Left hindlimb (tissue), 1 donor: ENCODE measurements around the gene CUL3.
A peak's percentile ranks its signal among the peaks of the same experiment; 100 is the strongest.

Experiments used
- DNase-seq: peaks from one replicate; pipeline ENCODE4 v3.0.0-alpha.2; 2018

CUL3 gene

DNA sequence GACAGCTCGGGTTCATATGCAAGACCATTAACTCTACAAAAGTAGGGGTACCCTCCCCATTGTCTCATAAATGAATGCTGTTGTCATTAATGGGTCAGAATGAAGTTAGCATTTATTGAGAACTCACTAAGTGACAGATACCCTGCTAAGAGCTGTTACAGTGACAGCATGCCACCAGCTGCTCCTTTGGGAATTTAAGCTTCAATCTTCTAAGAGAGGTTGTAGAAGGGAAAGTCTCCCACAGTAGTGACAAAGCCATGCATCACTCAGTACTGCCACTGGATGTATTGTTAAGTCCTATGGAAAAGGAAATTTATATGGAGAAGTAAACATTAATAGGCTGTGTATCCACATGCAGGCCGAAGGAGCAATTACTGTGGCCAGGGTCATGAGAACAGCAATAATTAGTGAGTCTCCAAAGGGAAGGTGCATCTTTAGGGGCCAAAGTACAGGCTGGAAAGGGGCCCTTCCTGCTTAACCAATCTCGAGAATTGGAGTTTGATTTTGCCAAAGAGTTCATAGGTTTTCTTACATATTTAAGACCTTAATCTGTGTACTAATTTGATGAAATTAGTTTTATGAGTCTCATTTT is 118.8 kb downstream of the CUL3 start:
- DNase-seq = no peak

DNA sequence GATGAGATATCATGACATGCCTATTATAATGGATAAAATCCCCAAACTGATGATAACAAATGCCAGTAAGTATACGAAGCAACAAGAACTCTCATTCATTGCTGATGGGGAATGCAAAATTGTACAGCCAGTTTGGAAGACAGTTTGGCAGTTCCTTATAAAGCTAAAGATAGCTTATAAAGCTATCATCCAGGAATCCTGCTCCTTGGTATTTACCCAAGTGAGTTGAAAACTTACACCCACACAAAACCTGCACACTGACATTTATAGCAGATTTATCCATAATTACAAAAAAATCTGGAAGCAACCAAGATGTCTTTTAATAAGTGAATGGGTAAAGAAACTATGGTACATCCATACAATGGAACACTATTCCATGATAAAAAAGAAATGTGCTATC is 123.8 kb downstream of the CUL3 start:
- DNase-seq = no peak

DNA sequence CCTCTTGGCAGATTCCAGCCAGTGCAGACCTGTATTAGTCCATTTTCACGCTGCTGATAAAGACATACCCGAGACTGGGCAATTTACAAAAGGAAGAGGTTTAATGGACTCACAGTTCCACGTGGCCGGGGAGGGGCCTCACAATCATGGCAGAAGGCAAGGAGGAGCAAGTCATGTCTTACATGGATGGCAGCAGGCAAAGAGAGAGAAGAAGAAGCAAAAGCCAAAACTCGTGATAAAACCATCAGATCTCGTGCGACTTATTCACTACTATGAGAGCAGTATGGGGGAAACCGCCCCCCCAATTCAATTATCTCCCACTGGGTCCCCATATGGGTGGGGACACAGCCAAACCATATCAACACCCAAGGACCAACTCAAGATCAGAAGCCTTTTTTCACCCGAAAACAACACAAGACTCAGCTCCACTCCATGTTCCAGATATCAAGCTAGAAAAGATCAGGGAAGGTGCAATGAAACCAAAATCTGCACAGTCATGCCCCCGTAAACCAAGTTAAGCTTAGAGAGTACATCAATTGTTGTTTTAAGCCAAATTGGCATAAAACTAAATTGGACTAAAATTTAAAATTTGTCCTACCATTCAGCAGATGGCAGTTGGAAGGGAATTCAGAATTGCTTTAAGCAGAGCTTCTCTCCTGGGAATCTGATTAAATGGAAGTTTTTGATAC is 127.6 kb downstream of the CUL3 start:
- DNase-seq = no peak

DNA sequence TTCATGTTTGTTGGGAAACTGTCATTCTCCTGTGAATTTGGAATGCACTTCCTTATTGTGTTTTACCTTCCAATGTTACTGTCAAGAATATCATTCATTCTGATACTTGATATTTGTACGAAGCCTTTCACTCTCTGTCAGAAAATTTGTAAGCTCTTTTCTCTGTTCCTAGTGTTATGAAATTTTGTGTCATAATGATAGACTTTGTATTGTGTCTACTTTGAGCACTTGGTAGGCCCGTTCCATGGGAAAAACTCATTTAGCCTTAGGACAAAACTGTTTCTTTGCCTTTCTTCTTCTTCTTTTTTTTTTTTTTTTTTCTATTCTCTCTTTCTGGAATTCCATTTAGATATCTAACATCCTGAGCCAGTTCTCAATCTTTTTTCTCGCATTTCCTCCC is 131.3 kb downstream of the CUL3 start:
- DNase-seq = no peak

GRCh38 chr2:224449212-224450147 is 135.7 kb downstream of the CUL3 start:
- DNase-seq = no peak

- no peak for DNase-seq
These were observed 136.9 kb downstream of the CUL3 start for GRCh38 chr2:224448236-224448635.

DNA sequence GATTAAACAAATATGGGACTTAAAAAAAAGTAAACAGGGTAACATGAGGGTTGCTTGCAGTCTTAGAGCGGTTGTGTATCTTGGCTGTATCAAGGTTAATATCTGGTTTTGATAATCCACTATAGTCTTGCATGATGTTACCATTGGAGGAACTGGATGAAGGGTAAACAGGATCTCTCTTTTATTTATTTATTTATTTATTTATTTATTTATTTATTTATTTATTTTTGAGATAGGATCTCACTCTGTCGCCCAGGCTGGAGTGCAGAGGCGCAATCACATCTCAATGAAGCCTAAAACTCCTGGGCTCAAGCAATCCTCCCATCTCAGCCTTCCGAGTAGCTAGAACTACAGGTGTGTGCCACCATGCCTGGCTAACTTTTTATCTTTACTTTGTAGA is 140.4 kb downstream of the CUL3 start:
- DNase-seq = no peak

- DNase-seq = no peak
These were observed 141.1 kb downstream of the CUL3 start for GRCh38 chr2:224444021-224444420.

- peak; percentile 54 for DNase-seq
These were observed 142.8 kb downstream of the CUL3 start for GRCh38 chr2:224442071-224442967.

DNA sequence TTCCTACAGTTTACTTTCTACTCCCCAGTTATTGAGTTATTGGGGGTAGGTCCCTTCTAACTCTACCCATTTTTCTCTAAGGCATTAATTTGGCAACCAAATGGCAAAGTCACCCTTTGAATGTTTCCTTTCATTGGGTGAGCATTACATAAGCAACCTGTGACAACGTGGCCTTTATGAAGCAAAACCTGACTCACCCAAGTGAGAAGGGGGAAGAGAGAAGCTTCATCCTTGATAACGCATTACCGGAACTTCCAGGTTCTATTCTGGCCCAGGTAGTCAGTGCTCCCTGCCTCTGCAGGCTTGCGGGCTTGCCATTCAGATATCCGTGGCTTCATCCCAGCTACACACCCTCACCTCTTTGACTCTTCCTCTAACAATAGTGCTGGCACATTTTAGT is 144.2 kb downstream of the CUL3 start:
- no peak for DNase-seq

- no peak for DNase-seq
These were observed 146.4 kb downstream of the CUL3 start for GRCh38 chr2:224438726-224439125.

DNA sequence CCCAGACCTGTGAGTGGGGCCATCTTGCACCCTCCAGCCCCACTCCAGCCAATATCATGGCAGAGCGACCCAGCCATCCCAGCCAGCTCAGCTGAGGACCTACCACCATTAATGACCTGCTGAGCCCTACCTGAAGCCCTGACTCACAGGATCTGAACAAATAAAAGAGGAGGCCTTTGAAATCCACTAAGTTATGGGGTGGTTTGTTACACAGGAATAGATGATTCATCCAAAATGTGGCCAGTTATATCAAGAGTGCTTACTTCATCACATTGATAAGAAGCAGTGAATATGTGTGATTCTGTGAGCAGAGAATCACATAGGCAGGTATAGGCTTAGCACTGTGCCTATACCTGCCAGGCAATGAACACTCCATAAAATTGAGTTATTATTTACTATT is 148.5 kb downstream of the CUL3 start:
- DNase-seq = no peak

DNA sequence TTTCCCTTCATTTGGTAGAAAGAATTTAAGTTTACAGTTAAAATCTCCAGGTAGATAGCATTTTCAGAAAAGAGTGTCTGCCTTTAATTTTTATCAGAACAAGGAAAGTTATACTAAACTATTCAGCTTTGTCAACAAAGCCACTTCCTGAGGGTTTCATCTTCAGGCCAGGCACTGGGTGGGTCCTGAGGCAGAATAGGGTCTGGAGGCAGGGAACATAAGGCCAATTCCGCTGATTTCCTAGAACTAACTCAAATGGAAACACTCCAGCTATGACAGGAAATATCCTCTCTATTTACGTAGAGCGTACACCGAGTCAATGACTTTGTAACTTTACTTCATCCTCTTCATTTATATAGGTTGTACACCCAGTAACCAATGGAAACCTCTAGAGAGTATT is 150.5 kb downstream of the CUL3 start:
- DNase-seq = no peak

DNA sequence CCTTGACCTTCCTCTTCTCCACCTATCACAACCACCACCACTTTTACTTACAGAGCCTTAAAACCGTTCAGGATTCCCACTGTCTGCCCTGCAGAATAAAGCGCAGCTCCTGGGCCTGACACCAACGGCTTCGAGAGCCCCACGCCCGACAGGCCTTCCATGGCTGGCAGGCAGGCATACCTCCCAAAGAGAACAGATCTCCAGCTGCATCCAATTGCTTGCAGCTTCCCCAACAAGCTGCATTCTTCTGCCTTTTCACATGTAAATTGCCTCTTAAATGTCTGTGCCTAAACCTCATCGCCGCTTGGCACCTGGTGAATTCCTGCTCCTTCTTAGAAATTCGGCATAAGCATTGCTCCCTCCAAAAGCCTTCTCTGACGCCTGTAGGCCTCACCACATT is 151.7 kb downstream of the CUL3 start:
- DNase-seq = no peak

DNA sequence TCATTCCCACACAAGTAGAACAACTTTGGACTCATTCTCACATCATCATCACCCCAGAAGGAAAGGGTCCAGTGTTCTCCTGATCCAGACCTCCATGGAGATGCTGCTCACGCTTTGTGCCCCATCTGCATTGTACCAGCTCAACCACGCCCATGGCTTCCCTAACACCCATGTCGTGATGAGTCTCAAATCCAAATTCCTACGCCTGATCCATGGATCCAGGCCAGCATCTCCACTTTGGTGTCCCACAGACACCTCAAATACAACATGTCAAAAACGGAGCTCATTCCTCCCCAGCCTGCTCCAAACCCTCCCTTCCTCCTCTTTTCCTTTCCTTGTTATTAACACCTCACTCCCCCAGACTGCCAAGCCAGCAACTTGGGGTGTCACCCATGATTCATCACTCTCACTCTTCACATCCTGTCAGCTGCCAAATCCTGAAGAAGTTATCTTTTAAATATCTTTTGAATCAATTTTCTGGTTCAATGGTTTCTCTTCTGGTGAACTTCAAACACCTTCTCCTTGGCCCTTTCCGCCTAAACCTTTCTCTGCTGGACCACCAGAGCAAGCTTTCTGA is 153.1 kb downstream of the CUL3 start:
- DNase-seq = no peak

- no peak for DNase-seq
These were observed 155.7 kb downstream of the CUL3 start for GRCh38 chr2:224429441-224429810.

DNA sequence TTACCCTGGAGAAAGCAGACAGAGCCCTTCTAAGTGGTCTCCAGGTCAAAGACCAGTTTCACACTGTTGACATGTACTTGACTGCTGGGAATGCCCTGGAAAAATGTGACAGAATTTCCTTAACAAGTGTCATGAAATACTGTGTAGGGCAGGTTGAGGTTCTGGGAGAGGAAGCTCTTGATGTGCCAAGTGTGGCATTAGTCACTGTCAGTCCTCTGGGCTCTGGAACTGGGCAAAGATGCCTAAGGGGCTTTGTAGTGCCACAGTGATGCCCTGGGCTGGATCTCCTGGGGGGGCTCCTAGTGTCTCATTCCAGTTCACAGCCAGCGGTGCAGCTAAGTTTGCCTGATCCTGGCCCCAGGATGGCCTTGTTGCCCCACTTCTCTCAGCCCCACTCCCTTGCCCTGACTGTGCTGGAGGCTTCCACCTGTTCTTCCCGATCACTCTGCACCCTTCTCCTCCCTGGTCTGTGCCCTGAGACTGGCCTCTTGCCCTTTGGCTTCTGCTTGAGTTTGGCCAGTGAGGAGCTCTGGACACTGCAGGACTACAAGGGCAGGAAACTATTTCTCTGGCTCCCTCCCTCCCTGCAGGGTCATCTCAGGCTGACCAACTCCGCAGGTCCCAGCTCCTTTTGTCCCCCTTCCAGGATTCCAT is 156.2 kb downstream of the CUL3 start:
- DNase-seq = no peak

GRCh38 chr2:224427471-224427870 is 157.7 kb downstream of the CUL3 start:
- DNase-seq = no peak

DNA sequence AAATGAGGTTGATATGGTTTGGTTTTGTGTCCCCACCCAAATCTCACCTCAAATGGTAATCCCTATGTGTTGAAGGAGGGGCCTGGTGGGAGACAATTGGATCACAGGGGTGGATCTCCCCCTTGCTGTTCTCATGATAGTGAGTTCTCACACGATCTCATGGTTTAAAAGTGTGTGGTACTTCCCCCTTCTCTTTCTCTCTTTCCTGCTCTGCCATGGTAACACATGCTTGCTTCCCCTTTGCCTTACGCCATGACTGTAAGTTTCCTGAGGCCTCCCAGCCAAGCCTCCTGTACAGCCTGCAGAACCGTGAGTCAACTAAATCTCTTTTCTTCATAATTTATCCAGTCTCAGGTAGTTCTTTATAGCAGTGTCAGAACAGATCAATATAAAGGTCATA is 158.5 kb downstream of the CUL3 start:
- DNase-seq = no peak

GRCh38 chr2:224421065-224421464 is 164.1 kb downstream of the CUL3 start:
- DNase-seq = no peak
